HG03064 (cell line): Measurements from ENCODE around the gene OR4A16.

Source experiments
- ATAC-seq: cut with Tn5 transposase; IDR thresholded peaks from one replicate; pipeline ENCODE4 v1.9.1; 2021; ENCODE audit warnings: low read depth; ENCODE audit not compliant: unreplicated experiment

The OR4A16 gene, protein sequence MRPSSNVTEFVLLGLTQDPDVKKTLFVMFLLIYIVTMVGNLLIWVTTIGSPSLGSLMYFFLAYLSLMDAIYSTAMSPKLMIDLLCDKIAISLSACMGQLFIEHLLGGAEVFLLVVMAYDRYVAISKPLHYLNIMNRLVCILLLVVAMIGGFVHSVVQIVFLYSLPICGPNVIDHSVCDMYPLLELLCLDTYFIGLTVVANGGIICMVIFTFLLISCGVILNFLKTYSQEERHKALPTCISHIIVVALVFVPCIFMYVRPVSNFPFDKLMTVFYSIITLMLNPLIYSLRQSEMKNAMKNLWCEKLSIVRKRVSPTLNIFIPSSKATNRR

DNA sequence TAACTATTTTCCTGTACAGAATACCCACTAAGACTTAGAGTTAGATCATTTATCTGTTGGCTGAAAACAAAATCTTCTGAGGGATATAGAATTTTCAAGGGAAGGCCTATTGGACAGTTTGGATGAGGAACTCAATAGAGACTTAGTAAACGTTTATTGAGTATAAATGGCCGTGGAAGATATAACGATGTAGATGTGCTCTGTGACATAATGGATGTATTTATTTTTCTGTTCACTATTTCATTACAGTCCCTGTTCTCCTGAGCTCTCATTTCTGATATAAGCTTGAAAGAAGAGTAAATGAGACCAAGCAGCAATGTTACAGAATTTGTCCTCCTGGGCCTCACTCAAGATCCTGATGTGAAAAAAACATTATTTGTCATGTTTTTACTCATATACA lies at the start of gene OR4A16:
Gene OR4A16, plus strand, starts transcription at position 301 of the 400 bp plus-strand sequence. Its CDS starts 0 bp downstream, at position 301.
- ATAC-seq, result no peak

DNA sequence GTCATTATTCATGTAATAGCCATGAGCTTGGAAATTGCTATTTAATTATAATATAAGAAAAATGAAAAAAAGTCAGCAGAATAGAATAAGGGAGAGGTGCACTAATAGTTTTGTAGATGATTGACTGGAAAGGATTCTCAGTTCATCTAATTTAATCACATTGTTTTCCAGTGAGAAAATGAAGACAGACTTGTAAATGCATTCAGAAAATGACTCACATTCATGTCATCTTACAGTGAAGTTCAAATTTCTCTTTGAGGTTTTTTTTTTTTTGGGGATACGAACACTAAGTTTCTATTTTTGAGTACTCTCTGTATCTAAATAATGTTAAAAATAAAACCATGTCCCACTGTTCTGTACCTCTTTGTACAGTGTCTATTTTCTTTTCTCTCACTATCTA lies 18.5 kb upstream of the OR4A16 start:
- no peak for ATAC-seq

DNA sequence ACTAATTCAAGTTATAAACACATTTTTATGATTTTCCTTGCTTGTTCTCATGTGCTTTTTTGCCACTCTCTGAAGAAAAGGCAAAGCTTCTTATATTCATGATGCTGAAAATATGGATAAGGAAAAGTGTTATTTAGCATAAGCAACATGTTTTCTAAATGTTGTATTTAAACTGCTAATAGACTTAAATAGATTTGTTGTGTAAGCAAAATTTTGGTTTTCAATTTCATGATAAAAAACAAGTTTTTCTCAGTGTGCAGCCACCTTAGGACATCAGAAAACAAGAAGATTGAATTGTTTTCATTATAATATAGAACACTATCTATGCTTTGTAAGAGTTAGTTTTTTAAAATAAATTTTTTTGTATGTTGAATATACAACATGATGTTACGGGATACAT lies 2.3 kb downstream of the OR4A16 start:
- no peak for ATAC-seq

DNA sequence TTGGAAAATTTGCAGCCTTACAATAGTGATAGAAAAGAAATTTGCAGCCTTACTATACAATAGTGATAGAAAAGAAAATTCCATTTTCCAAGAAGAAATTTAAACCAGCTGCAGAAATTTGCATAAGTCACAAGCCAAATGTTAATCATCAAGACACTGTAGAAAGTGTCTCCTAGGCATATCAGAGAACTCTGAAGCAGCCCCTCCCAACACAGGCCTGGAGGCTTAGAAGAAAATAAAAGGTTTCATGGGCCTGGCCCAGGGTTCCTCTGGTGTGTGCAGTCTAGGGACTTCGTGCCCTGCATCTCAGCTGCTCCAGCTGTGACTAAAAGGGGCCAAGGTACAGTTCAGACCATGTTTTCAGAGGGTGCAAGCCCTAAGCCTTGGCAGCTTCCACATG lies 6.0 kb downstream of the OR4A16 start:
- no peak for ATAC-seq

DNA sequence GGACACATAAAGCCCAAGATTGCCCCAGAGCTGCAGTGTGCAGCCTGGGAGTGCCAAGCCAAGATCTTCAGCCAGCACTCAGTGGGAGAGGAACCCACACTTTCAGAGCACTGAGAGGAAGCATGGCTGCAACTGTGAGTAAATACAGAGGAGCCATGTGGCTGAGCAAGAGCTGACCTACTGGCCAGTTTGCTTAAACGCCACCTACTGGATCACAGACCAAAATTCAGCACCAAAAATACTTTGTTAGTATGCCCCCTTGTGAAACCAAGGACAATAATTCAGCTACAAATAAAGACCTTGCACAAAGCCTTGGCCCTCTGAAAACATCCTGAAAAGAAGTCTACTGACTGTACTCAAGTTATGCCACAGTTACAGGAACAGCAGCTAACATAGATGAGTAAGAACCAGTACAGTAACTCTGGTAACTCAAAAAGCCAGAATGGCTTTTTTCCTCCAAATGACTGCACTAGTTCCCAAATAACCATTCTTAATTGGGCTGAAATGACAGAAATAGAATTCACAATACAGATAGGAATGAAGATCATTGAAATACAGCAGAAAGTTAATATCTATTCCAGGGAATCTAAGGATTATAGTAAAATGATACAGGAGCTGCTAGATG lies 14.7 kb downstream of the OR4A16 start:
- no peak for ATAC-seq

DNA sequence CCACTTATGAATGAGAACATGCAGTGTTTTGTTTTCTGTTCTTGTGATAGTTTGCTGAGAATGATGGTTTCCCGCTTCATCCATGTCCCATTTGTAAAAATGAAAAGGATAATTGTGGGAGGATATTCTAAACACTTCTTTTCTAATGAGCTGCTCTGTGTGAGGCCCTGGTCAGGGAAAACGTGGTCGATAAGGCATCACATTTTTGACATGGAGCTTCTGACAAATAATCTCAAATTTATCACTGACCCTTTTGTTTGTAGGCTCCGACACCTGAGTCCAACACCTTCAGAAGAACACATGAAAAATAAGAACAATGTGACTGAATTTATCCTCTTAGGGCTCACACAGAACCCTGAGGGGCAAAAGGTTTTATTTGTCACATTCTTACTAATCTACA lies 24.7 kb downstream of the OR4A16 start, which contains the start of gene OR4A15:
Gene OR4A15, plus strand, starts transcription at position 301 of the 400 bp plus-strand sequence. Its CDS starts 0 bp downstream, at position 301.
- ATAC-seq, result no peak
